A673 (cell line): ENCODE results near the gene CD300LF. TPM values are rescaled to one million over a fixed set of nuclear protein-coding genes. Genes with fewer than 3 reads are reported as not detected.

Experiments used
- BruUV-seq: library from RNA; stranded (reverse); fragments of 400-500 nt; replicated peaks from 2 replicates; lab custom pipeline; 2021; lab: Mats Ljungman, UMichigan
- CTCF ChIA-PET: fragments of 300-600 bp; sonication (Branson Sonifier 250); formaldehyde crosslinking; loops from one replicate; lab custom pipeline; 2022; ENCODE audit warnings: antibody characterized with exemption; lab: Charles Lee
- POLR2A ChIA-PET: fragments of 300-600 bp; sonication (Branson Sonifier 250); formaldehyde crosslinking; loops from one replicate; lab custom pipeline; 2022; ENCODE audit warnings: antibody characterized with exemption; ENCODE audit not compliant: low non-redundant PET; lab: Charles Lee
- DNase-seq: peaks from one replicate; pipeline ENCODE4 v3.0.0-alpha.2; 2015; ENCODE audit warnings: low spot score
- H3K27ac ChIP-seq: fragments of 200-600 bp; sonication (generic); 2 replicates; pipeline ENCODE4 v1.5.1; 2016; ENCODE audit warnings: mixed run types, low read depth, mild to moderate bottlenecking, mixed read lengths, antibody characterized with exemption, low read length; ENCODE audit not compliant: poor library complexity, severe bottlenecking
- H3K27me3 ChIP-seq: fragments of 200-600 bp; sonication (generic); replicated peaks from 2 replicates; pipeline ENCODE4 v1.6.1; 2017; ENCODE audit warnings: mixed run types, low read depth, mild to moderate bottlenecking, mixed read lengths, antibody characterized with exemption, low read length; ENCODE audit not compliant: insufficient read depth, poor library complexity
- H3K36me3 ChIP-seq: fragments of 200-600 bp; sonication (generic); 2 replicates; pipeline ENCODE4 v1.6.1; 2016; ENCODE audit warnings: mixed run types, mild to moderate bottlenecking, mixed read lengths, antibody characterized with exemption, low read length; ENCODE audit not compliant: insufficient read depth, poor library complexity, severe bottlenecking
- H3K4me1 ChIP-seq: fragments of 200-600 bp; sonication (generic); 2 replicates; pipeline ENCODE4 v1.6.1; 2017; ENCODE audit warnings: mixed run types, mild to moderate bottlenecking, mixed read lengths, antibody characterized with exemption, low read length; ENCODE audit not compliant: insufficient read depth, poor library complexity, severe bottlenecking
- H3K4me3 ChIP-seq: fragments of 200-600 bp; sonication (generic); 2 replicates; pipeline ENCODE4 v1.5.1; 2016; ENCODE audit warnings: low read depth, mixed run types, mild to moderate bottlenecking, mixed read lengths, low read length; ENCODE audit not compliant: poor library complexity, severe bottlenecking
- H3K9me3 ChIP-seq: fragments of 200-600 bp; sonication (generic); 2 replicates; pipeline ENCODE4 v1.6.1; 2016; ENCODE audit warnings: mixed run types, low read depth, mild to moderate bottlenecking, mixed read lengths, antibody characterized with exemption, low read length; ENCODE audit not compliant: poor library complexity, severe bottlenecking
- EZH2 ChIP-seq: fragments of 200-600 bp; sonication (generic); IDR thresholded peaks from 2 replicates; pipeline ENCODE4 v1.6.1; 2017; ENCODE audit warnings: borderline replicate concordance, low read depth, mild to moderate bottlenecking, mixed read lengths, antibody characterized with exemption, low read length; ENCODE audit not compliant: poor library complexity, severe bottlenecking
- intact Hi-C: fragments of 100-400 bp; cut with micrococcal nuclease; formaldehyde crosslinking; loops from one replicate; pipeline ENCODE4 v1.10.0; 2022; ENCODE audit not compliant: unreplicated experiment
- total RNA-seq: library from RNA; stranded (reverse); gene quantifications from 2 replicates; pipeline ENCODE4 v1.2.3, GENCODE V29; 2021
- TF ChIP-seq, protein P1 (sequence below): fragments of 300-800, 200-600 bp; sonication (generic); conservative IDR thresholded peaks from 2 replicates; pipeline ENCODE4 v1.5.1; 2017; ENCODE audit warnings: low read depth, mild to moderate bottlenecking, antibody characterized with exemption, low read length, moderate library complexity, mixed read lengths

CD300LF gene
- total RNA-seq, 1 experiment from 2014 or later: not detected

DNA sequence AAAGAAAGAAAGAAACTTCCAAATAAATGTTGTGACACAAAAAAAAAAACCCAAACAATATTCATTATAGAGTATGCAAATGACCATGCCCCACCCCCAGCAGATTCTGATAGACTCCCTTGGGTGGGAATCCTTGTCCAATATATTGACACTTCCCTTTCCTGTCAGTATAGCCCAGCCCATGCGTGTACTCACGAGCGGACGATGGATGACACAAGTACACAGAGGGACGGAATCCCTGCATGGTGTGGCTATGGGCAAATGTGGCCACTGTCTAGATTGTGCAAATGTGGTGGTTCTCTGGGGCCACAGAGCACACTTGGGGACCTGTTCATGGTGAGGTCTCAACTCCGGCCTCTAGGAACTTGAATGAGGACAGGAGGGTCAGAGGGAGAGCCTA is 27.4 kb upstream of the CD300LF start:
- no peak overlapping the region for H3K27ac ChIP-seq
- no TSS peak for BruUV-seq
- no peak overlapping the region for H3K4me3 ChIP-seq
- no peaks in the 10 kb centered on the region for H3K36me3 ChIP-seq
- no peak for DNase-seq
- TF ChIP-seq EZH2: no peak
- TF ChIP-seq, protein P1, sequence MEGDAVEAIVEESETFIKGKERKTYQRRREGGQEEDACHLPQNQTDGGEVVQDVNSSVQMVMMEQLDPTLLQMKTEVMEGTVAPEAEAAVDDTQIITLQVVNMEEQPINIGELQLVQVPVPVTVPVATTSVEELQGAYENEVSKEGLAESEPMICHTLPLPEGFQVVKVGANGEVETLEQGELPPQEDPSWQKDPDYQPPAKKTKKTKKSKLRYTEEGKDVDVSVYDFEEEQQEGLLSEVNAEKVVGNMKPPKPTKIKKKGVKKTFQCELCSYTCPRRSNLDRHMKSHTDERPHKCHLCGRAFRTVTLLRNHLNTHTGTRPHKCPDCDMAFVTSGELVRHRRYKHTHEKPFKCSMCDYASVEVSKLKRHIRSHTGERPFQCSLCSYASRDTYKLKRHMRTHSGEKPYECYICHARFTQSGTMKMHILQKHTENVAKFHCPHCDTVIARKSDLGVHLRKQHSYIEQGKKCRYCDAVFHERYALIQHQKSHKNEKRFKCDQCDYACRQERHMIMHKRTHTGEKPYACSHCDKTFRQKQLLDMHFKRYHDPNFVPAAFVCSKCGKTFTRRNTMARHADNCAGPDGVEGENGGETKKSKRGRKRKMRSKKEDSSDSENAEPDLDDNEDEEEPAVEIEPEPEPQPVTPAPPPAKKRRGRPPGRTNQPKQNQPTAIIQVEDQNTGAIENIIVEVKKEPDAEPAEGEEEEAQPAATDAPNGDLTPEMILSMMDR: no peak
- ChIA-PET POLR2A (no interaction called here), CTCF (no interaction called here)
- no peaks in the 10 kb centered on the region for H3K9me3 ChIP-seq
- intact Hi-C loops: loop anchor here (5.0 to 10.0 kb wide), 2 partner anchors 37 to 215 kb away; partner anchors contain the start of gene NAT9
- H3K27me3 ChIP-seq: peaks cover 44% of the 10 kb centered on the region
- peaks cover 20% of the 10 kb centered on the region for H3K4me1 ChIP-seq

DNA sequence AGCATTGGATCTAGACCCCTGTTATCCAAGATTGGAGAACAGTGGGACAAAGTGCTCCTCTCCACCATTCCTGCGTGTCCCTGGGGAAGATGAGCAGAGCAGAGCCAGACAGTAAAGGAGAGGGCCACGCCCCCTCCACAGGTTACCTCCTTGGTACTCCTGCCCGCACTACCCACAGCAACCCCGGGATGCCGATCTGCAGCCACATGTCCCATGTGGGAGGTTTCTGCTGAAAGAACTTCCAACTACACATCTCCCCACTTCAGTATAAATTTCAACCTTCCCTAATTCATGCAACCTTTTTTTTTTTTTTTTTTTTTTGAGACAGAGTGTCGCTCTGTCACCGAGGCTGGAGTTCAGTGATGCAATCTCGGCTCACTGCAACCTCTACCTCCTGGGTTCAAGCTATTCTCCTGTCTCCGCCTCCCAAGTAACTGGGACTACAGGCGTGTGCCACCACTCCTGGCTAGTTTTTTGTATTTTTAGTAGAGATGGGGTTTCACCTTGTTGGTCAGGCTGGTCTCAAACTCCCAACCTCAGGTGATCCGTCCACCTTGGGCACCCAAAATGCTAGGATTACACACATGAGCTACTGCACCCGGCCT is 26.6 kb upstream of the CD300LF start:
- H3K36me3 ChIP-seq: no peaks in the 10 kb centered on the region
- no peak overlapping the region for H3K4me3 ChIP-seq
- BruUV-seq: no TSS peak
- peaks cover 16% of the 10 kb centered on the region for H3K4me1 ChIP-seq
- H3K27ac ChIP-seq: no peak overlapping the region
- DNase-seq: no peak
- no peaks in the 10 kb centered on the region for H3K9me3 ChIP-seq
- POLR2A ChIA-PET: no interaction called here
- intact Hi-C loops: no loop called here
- CTCF ChIA-PET: no interaction called here
- TF ChIP-seq EZH2: no peak
- peaks cover 52% of the 10 kb centered on the region for H3K27me3 ChIP-seq

DNA sequence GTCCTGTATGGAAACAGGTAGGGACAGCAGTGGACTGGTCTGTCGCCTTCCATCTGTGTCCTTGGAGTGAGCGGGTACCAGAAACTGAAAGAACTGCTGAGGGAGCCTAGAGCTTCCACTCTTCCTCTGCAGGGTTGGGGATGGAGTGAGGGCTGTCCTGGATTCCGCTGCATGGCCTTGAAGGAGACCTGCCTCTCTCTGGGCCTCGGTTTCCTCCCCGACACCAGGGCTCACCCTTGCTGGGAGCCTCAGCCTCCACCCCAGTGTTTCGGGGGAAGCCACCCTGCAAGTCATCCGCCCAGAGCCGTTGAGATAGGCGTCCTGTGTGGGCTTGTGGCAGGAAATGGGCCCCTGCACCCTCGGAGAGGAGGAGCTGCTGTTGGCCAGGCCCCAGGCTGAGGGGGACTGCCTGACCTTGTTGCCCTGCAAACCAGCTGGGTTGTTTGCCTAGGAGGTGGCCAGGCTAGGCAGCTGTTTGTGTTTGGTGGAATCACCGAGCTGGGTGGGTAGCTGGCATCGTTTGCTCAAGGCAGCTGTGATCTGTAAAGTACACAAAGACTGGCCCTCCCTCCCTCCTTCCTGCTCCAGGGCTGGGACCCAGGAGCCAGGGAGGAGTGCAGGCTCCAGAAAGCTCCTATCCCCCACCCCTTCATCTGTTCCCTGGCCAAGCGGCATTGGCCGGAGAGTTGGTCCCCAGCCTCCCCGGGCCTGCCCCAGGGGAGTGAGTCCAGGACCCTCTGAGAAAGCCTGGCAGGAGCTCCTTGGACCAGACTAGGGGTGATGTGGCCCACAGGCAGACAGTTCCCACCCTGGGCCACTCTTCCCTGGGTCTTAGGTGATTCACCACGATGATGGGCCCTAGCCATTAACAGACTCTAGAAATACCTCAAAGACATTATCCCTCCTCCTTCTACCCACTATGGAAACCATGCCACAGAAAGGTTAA is 25.6 kb upstream of the CD300LF start:
- Histone ChIP-seq H3K4me3 (peak overlapping the region; percentile 30), H3K4me1 (peaks cover 16% of the 10 kb centered on the region), H3K9me3 (no peaks in the 10 kb centered on the region), H3K27me3 (peaks cover 62% of the 10 kb centered on the region), H3K27ac (no peak overlapping the region), H3K36me3 (no peaks in the 10 kb centered on the region)
- TF ChIP-seq, protein P1: no peak
- CTCF ChIA-PET: interaction anchor here (0.6 to 2.9 kb wide), 3 partner anchors 12 to 359 kb away, joined by 3 to 19 read pairs (median 9); no protein-coding TSS in a partner anchor
- no TSS peak for BruUV-seq
- DNase-seq: no peak
- POLR2A ChIA-PET: no interaction called here
- intact Hi-C loops: no loop called here
